ENCODE data around the gene RIOX2.

The RIOX2 gene

GRCh38 chr3:97958796-97959195 is 13.4 kb downstream of the RIOX2 start:
- in situ Hi-C loops (cut with MboI; ENCODE audit: low pct_unique_long_range_greater_than_20kb, low sequenced_read_pairs) = no loop called here
- no peak for DNase-seq

GRCh38 chr3:97958396-97958795 is 13.8 kb downstream of the RIOX2 start:
- no peak for DNase-seq
- in situ Hi-C loops (cut with MboI; ENCODE audit: low pct_unique_long_range_greater_than_20kb, low sequenced_read_pairs) = no loop called here

GRCh38 chr3:97957617-97958311 is 14.5 kb downstream of the RIOX2 start:
- no peak for DNase-seq
- in situ Hi-C loops (cut with MboI; ENCODE audit: low pct_unique_long_range_greater_than_20kb, low sequenced_read_pairs) = no loop called here

- DNase-seq = no peak
- in situ Hi-C loops (cut with MboI; ENCODE audit: low pct_unique_long_range_greater_than_20kb, low sequenced_read_pairs) = no loop called here
These were observed 16.2 kb downstream of the RIOX2 start for GRCh38 chr3:97956051-97956450.

GRCh38 chr3:97954228-97954827 is 17.9 kb downstream of the RIOX2 start:
- no peak for DNase-seq
- in situ Hi-C loops (cut with MboI; ENCODE audit: low pct_unique_long_range_greater_than_20kb, low sequenced_read_pairs) = no loop called here

GRCh38 chr3:97952872-97953271 is 19.4 kb downstream of the RIOX2 start:
- in situ Hi-C loops (cut with MboI; ENCODE audit: low pct_unique_long_range_greater_than_20kb, low sequenced_read_pairs) = no loop called here
- no peak for DNase-seq

GRCh38 chr3:97952280-97952679 is 20.0 kb downstream of the RIOX2 start:
- DNase-seq = no peak
- in situ Hi-C loops (cut with MboI; ENCODE audit: low pct_unique_long_range_greater_than_20kb, low sequenced_read_pairs) = no loop called here

GRCh38 chr3:97950360-97950759 is 21.9 kb downstream of the RIOX2 start:
- in situ Hi-C loops (cut with MboI; ENCODE audit: low pct_unique_long_range_greater_than_20kb, low sequenced_read_pairs) = no loop called here
- no peak for DNase-seq

- in situ Hi-C loops (cut with MboI; ENCODE audit: low pct_unique_long_range_greater_than_20kb, low sequenced_read_pairs) = no loop called here
- DNase-seq = no peak
These were observed 22.5 kb downstream of the RIOX2 start for GRCh38 chr3:97949743-97950142.

GRCh38 chr3:97949110-97949485 is 23.1 kb downstream of the RIOX2 start:
- no peak for DNase-seq
- in situ Hi-C loops (cut with MboI; ENCODE audit: low pct_unique_long_range_greater_than_20kb, low sequenced_read_pairs) = no loop called here

- no peak for DNase-seq
- in situ Hi-C loops (cut with MboI; ENCODE audit: low pct_unique_long_range_greater_than_20kb, low sequenced_read_pairs) = no loop called here
These were observed 23.7 kb downstream of the RIOX2 start for GRCh38 chr3:97948351-97949109.

- in situ Hi-C loops (cut with MboI; ENCODE audit: low pct_unique_long_range_greater_than_20kb, low sequenced_read_pairs) = no loop called here
- no peak for DNase-seq
These were observed 29.3 kb downstream of the RIOX2 start for GRCh38 chr3:97942801-97943546.

- peak; percentile 29 for DNase-seq
- in situ Hi-C loops (cut with MboI; ENCODE audit: low pct_unique_long_range_greater_than_20kb, low sequenced_read_pairs) = no loop called here
These were observed 32.2 kb downstream of the RIOX2 start for GRCh38 chr3:97940034-97940433.

- in situ Hi-C loops (cut with MboI; ENCODE audit: low pct_unique_long_range_greater_than_20kb, low sequenced_read_pairs) = no loop called here
- no peak for DNase-seq
These were observed 32.8 kb downstream of the RIOX2 start for GRCh38 chr3:97939401-97939800.

- in situ Hi-C loops (cut with MboI; ENCODE audit: low pct_unique_long_range_greater_than_20kb, low sequenced_read_pairs) = no loop called here
- no peak for DNase-seq
These were observed 33.8 kb downstream of the RIOX2 start for GRCh38 chr3:97938444-97938843.

GRCh38 chr3:97937205-97937604 is 35.0 kb downstream of the RIOX2 start:
- in situ Hi-C loops (cut with MboI; ENCODE audit: low pct_unique_long_range_greater_than_20kb, low sequenced_read_pairs) = no loop called here
- DNase-seq = no peak

GRCh38 chr3:97935842-97936241 is 36.4 kb downstream of the RIOX2 start:
- DNase-seq = no peak
- in situ Hi-C loops (cut with MboI; ENCODE audit: low pct_unique_long_range_greater_than_20kb, low sequenced_read_pairs) = no loop called here

- DNase-seq = no peak
- in situ Hi-C loops (cut with MboI; ENCODE audit: low pct_unique_long_range_greater_than_20kb, low sequenced_read_pairs) = no loop called here
These were observed 37.1 kb downstream of the RIOX2 start for GRCh38 chr3:97934980-97935695.

GRCh38 chr3:97932387-97932801 is 39.8 kb downstream of the RIOX2 start:
- peak; percentile 43 for DNase-seq
- in situ Hi-C loops (cut with MboI; ENCODE audit: low pct_unique_long_range_greater_than_20kb, low sequenced_read_pairs) = no loop called here
